ENCODE results near the gene RPS25. TPM values are rescaled to one million over a fixed set of nuclear protein-coding genes. Genes with fewer than 3 reads are reported as not detected.
A peak's percentile ranks its signal among the peaks of the same experiment; 100 is the strongest.
"Not testable (repeated sequence)": the region's sequence is repeated elsewhere in the genome, so short reads cannot be mapped to it uniquely, and the experiment has no call there.

Gene RPS25
- total RNA-seq, 2 experiments from 2014 or later = 1,901 to 1,911 TPM

- ATAC-seq (peak; percentile 74), DNase-seq (no peak)
- peak overlapping the region; percentile 58 for H3K27ac Mint-ChIP-seq
- ChIA-PET CTCF (interaction anchor here (0.6 to 2.1 kb wide), 2 partner anchors 11 to 246 kb away, joined by 3 to 6 read pairs; no protein-coding TSS in a partner anchor), POLR2A (interaction anchor here (0.7 to 1.7 kb wide), 3 partner anchors 11 to 26 kb away, joined by 3 to 9 read pairs (median 4); no protein-coding TSS in a partner anchor)
- no peaks in the 10 kb centered on the region for H3K27me3 Mint-ChIP-seq
- H3K36me3 Mint-ChIP-seq (ENCODE audit: low read depth) = peaks cover 9% of the 10 kb centered on the region
- intact Hi-C loops (cut with micrococcal nuclease) = no loop called here
- TF ChIP-seq CTCF (IDR thresholded peaks at IDR 0.05) = no peak
- no peak overlapping the region for H3K4me3 Mint-ChIP-seq
- peaks cover 7% of the 10 kb centered on the region for H3K4me1 Mint-ChIP-seq (ENCODE audit: low read depth)
- H3K9me3 Mint-ChIP-seq = no peaks in the 10 kb centered on the region
Measured at GRCh38 chr11:119041821-119042514, 23.8 kb upstream of the RPS25 start.

GRCh38 chr11:119039471-119039870 lies 21.3 kb upstream of the RPS25 start:
- POLR2A ChIA-PET; H3K36me3 Mint-ChIP-seq (ENCODE audit: low read depth); H3K27ac Mint-ChIP-seq; H3K4me3 Mint-ChIP-seq; H3K4me1 Mint-ChIP-seq (ENCODE audit: low read depth); DNase-seq; intact Hi-C loops (cut with micrococcal nuclease); H3K9me3 Mint-ChIP-seq; H3K27me3 Mint-ChIP-seq; ATAC-seq: not testable (repeated sequence)
- CTCF ChIA-PET = interaction anchor here (1.2 kb wide), 1 partner anchor 157 kb away, joined by 3 read pairs; no protein-coding TSS in a partner anchor

GRCh38 chr11:119038884-119039283 lies 20.7 kb upstream of the RPS25 start:
- Mint-ChIP-seq H3K27ac (no peak overlapping the region), H3K36me3 (ENCODE audit: low read depth) (no peaks in the 10 kb centered on the region), H3K9me3 (no peaks in the 10 kb centered on the region), H3K4me1 (ENCODE audit: low read depth) (peaks cover 7% of the 10 kb centered on the region), H3K27me3 (no peaks in the 10 kb centered on the region), H3K4me3 (no peak overlapping the region)
- POLR2A ChIA-PET = interaction anchor here (1.3 to 1.7 kb wide), 2 partner anchors 20 to 55 kb away, joined by 4 to 5 read pairs; partner anchors contain the start of gene TRAPPC4
- intact Hi-C loops (cut with micrococcal nuclease) = no loop called here
- ATAC-seq (no peak), DNase-seq (no peak)
- CTCF ChIA-PET = interaction anchor here (1.2 kb wide), 1 partner anchor 158 kb away, joined by 3 read pairs; no protein-coding TSS in a partner anchor
- no peak for TF ChIP-seq CTCF (IDR thresholded peaks at IDR 0.05)

GRCh38 chr11:119034813-119035212 lies 16.7 kb upstream of the RPS25 start:
- ChIA-PET POLR2A (interaction anchor here (0.7 to 1.4 kb wide), 4 partner anchors 16 to 38 kb away, joined by 3 read pairs; no protein-coding TSS in a partner anchor), CTCF (interaction anchor here (0.7 to 1.0 kb wide), 2 partner anchors 345 to 1962 kb away, joined by 3 read pairs; no protein-coding TSS in a partner anchor)
- no peak for TF ChIP-seq CTCF (IDR thresholded peaks at IDR 0.05)
- DNase-seq (no peak), ATAC-seq (no peak)
- intact Hi-C loops (cut with micrococcal nuclease) = no loop called here
- H3K9me3 Mint-ChIP-seq = no peaks in the 10 kb centered on the region
- no peak overlapping the region for H3K27ac Mint-ChIP-seq
- peaks cover 6% of the 10 kb centered on the region for H3K4me1 Mint-ChIP-seq (ENCODE audit: low read depth)
- no peak overlapping the region for H3K4me3 Mint-ChIP-seq
- no peaks in the 10 kb centered on the region for H3K36me3 Mint-ChIP-seq (ENCODE audit: low read depth)
- no peaks in the 10 kb centered on the region for H3K27me3 Mint-ChIP-seq

GRCh38 chr11:119033421-119033820 lies 15.3 kb upstream of the RPS25 start:
- ChIA-PET POLR2A (interaction anchor here (0.8 to 1.1 kb wide), 2 partner anchors 23 to 36 kb away, joined by 3 to 4 read pairs; partner anchors contain the start of gene CENATAC), CTCF (interaction anchor here (0.9 kb wide), 1 partner anchor 11 kb away, joined by 4 read pairs; no protein-coding TSS in a partner anchor)
- H3K4me1 Mint-ChIP-seq (ENCODE audit: low read depth) = peaks cover 20% of the 10 kb centered on the region
- H3K27me3 Mint-ChIP-seq; ATAC-seq; H3K4me3 Mint-ChIP-seq; H3K27ac Mint-ChIP-seq; intact Hi-C loops (cut with micrococcal nuclease); DNase-seq; H3K9me3 Mint-ChIP-seq; H3K36me3 Mint-ChIP-seq (ENCODE audit: low read depth): not testable (repeated sequence)

GRCh38 chr11:119031912-119032280 lies 13.8 kb upstream of the RPS25 start:
- H3K27ac Mint-ChIP-seq = no peak overlapping the region
- ATAC-seq (no peak), DNase-seq (no peak)
- CTCF ChIA-PET = interaction anchor here (0.7 to 2.7 kb wide), 9 partner anchors 9 to 136 kb away, joined by 3 to 20 read pairs (median 6); partner anchors contain the start of genes HYOU1, RPS25, TRAPPC4 and VPS11
- H3K27me3 Mint-ChIP-seq = no peaks in the 10 kb centered on the region
- TF ChIP-seq CTCF (IDR thresholded peaks at IDR 0.05) = no peak
- POLR2A ChIA-PET = interaction anchor here (1.7 to 8.4 kb wide), 4 partner anchors 15 to 290 kb away, joined by 4 to 98 read pairs (median 7); partner anchors contain the start of genes DDX6, RPS25 and TRAPPC4
- intact Hi-C loops (cut with micrococcal nuclease) = no loop called here
- H3K4me3 Mint-ChIP-seq = no peak overlapping the region
- H3K36me3 Mint-ChIP-seq (ENCODE audit: low read depth) = peaks cover 16% of the 10 kb centered on the region
- H3K9me3 Mint-ChIP-seq = no peaks in the 10 kb centered on the region
- H3K4me1 Mint-ChIP-seq (ENCODE audit: low read depth) = peaks cover 21% of the 10 kb centered on the region

Data from activated CD8-positive, alpha-beta T cell treated with anti-CD3 and anti-CD28 coated beads for 36 hours (primary cell).